COLO829 (cell line): Measurements from ENCODE around the gene MDK.

Experiments used
- DNase-seq: peaks from one replicate; pipeline ENCODE4 v3.0.0; 2012; ENCODE audit warnings: low spot score

MDK gene

GRCh38 chr11:46382646-46383403 lies 1.4 kb downstream of the MDK start:
- no peak for DNase-seq

- DNase-seq, result no peak
These were observed 1.9 kb downstream of the MDK start for GRCh38 chr11:46383404-46383758.

GRCh38 chr11:46383974-46384701 lies 2.7 kb downstream of the MDK start:
- DNase-seq, result no peak

- no peak for DNase-seq
These were observed 3.9 kb downstream of the MDK start for GRCh38 chr11:46385169-46386004.

- no peak for DNase-seq
These were observed 4.6 kb downstream of the MDK start for GRCh38 chr11:46386005-46386578.

- DNase-seq, result no peak
These were observed 5.2 kb downstream of the MDK start for GRCh38 chr11:46386674-46387073.

- no peak for DNase-seq
These were observed 6.0 kb downstream of the MDK start for GRCh38 chr11:46387456-46387855.

GRCh38 chr11:46387919-46388618 lies 6.6 kb downstream of the MDK start:
- DNase-seq, result no peak

GRCh38 chr11:46388619-46389449 lies 7.4 kb downstream of the MDK start:
- DNase-seq, result no peak

- DNase-seq, result peak; percentile 70
These were observed 8.2 kb downstream of the MDK start for GRCh38 chr11:46389450-46390330.

- DNase-seq, result no peak
These were observed 9.1 kb downstream of the MDK start for GRCh38 chr11:46390331-46391171.

GRCh38 chr11:46391186-46391577 lies 9.7 kb downstream of the MDK start:
- no peak for DNase-seq

- no peak for DNase-seq
These were observed 10.3 kb downstream of the MDK start, which contains the start of gene CHRM4 for GRCh38 chr11:46391578-46392420. TSS of gene CHRM4 (minus strand) at chr11:46391776. CDS start at chr11:46386557, 5,219 bp downstream.

GRCh38 chr11:46392421-46393230 lies 11.2 kb downstream of the MDK start:
- peak; percentile 87 for DNase-seq

GRCh38 chr11:46393231-46393616 lies 11.8 kb downstream of the MDK start:
- DNase-seq, result no peak

GRCh38 chr11:46393759-46394158 lies 12.3 kb downstream of the MDK start:
- no peak for DNase-seq

- no peak for DNase-seq
These were observed 16.1 kb downstream of the MDK start for GRCh38 chr11:46397526-46397925.
